Measurements from ENCODE around the gene MLANA. TPM values are rescaled to one million over a fixed set of nuclear protein-coding genes. Genes with fewer than 3 reads are reported as not detected.

The MLANA gene, protein sequence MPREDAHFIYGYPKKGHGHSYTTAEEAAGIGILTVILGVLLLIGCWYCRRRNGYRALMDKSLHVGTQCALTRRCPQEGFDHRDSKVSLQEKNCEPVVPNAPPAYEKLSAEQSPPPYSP
- not detected for total RNA-seq
- polyA plus RNA-seq: not detected

DNA sequence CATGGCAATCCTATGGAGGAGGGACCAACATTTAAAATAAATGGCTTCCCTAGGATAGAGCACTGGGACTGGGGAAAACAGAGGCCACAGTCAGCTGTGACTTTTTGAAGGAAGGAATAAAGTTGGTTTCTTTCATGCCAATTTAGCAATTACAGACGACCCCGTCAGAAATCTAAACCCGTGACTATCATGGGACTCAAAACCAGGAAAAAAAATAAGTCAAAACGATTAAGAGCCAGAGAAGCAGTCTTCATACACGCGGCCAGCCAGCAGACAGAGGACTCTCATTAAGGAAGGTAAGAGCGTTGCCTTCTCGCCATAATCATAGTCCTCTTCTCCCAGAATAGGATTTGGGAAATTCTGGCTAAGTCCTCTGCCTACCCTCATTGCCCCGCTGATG is at the start of gene MLANA:
TSS of gene MLANA (plus strand) at position 249 of the 400 bp plus-strand sequence. CDS start 1,586 bp downstream, outside the sequence.
- H3K27ac ChIP-seq (ENCODE audit: low read depth): no peak within 1 kb of the TSS
- no peak within 1 kb of the TSS for H3K4me3 ChIP-seq (ENCODE audit: low read depth, low read length)
- no peak for DNase-seq (ENCODE audit: extremely low spot score)
- H3K36me3 ChIP-seq (ENCODE audit: insufficient read depth): no peaks in the 10 kb centered on the region
- H3K4me1 ChIP-seq (ENCODE audit: insufficient read depth): no peaks in the 10 kb centered on the region
- WGBS: 90% methylated on average over 9 of the region's 9 CpGs

DNA sequence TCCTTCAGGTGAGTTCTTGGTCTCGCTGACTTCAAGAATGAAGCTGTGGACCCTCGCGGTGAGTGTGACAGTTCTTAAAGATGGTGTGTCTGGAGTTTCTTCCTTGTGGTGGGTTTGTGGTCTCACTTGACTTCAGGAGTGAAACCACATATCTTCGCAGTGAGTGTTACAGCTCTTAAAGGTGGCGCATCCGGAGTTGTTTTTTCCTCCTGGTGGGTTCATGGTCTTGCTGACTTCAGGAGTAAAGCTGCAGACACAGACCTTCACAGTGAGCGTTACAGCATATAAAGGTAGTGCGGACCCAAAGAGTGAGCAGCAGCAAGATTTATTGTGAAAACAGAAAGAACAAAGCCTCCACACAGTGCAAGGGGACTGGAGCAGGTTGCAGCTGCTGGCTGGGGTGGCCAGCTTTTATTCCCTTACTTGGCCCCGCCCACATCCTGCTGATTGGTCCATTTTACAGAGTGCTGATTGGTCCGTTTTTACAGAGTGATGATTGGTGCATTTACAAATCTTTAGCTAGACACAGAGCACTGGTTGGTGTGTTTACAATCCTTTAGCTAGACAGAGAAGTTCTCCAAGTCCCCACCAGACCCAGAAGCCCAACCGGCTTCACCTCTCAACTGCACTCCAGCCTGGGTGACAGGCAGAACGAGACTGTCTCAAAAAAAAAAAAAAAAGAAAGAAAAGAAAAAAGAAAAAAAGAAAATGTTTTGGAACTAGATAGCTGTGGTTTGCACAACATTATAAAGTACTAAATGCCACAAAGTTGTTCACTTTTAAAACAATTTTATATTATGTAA is 48.7 kb upstream of the MLANA start:
- no peak overlapping the region for H3K4me3 ChIP-seq (ENCODE audit: low read depth, low read length)
- 91% methylated on average over 12 of the region's 12 CpGs for WGBS
- H3K4me1 ChIP-seq (ENCODE audit: insufficient read depth): no peaks in the 10 kb centered on the region
- no peak for DNase-seq (ENCODE audit: extremely low spot score)
- no peak overlapping the region for H3K27ac ChIP-seq (ENCODE audit: low read depth)
- H3K36me3 ChIP-seq (ENCODE audit: insufficient read depth): no peaks in the 10 kb centered on the region

DNA sequence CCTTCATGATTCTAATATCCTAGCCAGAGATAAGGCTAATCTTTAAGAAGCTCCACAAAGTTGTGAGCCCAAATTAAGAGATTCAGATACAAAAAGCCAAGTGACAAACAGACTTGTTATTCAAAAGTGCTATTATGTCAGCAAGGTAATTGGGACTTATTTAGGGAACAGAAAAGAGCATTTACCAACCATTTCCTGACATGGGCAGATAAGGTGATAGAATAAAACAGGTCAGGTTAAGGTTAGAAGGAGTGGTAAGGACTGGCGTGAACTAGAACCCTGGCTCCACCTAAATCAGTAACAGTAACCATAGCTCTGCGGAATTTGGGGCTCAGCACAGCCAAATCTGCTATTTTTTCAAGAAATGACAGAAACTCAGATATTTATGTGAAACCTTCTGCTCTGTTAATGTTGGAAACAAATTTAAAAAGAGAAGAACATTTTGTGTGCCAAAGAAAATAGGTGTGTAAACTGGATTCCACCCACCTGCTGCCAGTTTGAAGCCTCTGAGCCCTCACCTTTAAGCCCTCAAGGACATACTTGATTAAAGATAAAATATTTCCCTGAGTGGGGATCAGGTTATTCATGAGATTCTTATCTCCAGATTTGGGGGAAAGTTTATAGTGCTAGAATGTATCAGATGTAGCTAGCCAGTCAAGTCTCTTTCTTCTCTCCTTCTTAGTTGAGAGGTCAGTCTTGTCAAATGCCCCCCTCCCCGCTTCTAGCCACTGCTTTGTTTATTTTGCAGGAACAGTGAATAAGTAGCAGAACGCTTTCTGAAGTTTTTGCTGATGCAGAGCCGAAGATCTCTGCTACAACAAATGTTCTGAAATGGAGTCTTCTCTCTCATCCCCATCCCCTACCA is 47.5 kb upstream of the MLANA start:
- Histone ChIP-seq H3K36me3 (ENCODE audit: insufficient read depth) (no peaks in the 10 kb centered on the region), H3K4me3 (ENCODE audit: low read depth, low read length) (no peak overlapping the region), H3K27ac (ENCODE audit: low read depth) (no peak overlapping the region), H3K4me1 (ENCODE audit: insufficient read depth) (no peaks in the 10 kb centered on the region)
- no peak for DNase-seq (ENCODE audit: extremely low spot score)
- 47% methylated on average over 5 of the region's 5 CpGs for WGBS

DNA sequence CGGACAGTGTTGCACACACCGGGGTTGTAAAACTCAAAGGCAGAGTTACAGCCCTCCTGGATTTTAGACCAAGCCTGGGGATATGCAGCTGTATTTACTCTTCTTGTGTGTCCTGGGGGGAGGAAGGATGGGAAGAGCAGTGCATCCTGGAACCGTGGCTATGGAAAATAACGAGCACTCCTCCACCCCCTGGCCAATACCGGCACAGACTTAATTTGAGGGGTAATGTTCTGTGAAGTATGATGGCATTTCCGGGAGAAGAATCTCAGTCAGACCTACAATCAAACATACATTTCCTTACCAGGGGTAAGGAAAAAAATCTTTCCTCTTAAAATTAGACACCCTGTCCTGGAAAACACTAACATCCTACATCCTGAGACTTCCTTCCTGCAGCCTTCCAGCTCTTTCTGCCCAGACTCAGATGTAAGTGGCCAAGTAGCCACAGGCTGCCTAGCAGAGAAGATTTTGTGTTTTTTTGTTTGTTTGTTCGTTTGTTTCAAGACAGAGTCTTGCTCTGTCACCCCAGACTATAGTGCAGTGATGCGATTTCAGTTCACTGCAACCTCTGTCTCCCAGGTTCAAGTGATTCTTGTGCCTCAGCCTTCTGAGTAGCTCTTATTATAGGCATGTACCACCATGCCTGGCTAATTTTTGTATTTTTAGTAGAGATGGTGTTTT is 46.8 kb upstream of the MLANA start:
- no peaks in the 10 kb centered on the region for H3K36me3 ChIP-seq (ENCODE audit: insufficient read depth)
- WGBS: 29% methylated on average over 8 of the region's 8 CpGs
- H3K4me3 ChIP-seq (ENCODE audit: low read depth, low read length): no peak overlapping the region
- no peak overlapping the region for H3K27ac ChIP-seq (ENCODE audit: low read depth)
- DNase-seq (ENCODE audit: extremely low spot score): no peak
- H3K4me1 ChIP-seq (ENCODE audit: insufficient read depth): no peaks in the 10 kb centered on the region

DNA sequence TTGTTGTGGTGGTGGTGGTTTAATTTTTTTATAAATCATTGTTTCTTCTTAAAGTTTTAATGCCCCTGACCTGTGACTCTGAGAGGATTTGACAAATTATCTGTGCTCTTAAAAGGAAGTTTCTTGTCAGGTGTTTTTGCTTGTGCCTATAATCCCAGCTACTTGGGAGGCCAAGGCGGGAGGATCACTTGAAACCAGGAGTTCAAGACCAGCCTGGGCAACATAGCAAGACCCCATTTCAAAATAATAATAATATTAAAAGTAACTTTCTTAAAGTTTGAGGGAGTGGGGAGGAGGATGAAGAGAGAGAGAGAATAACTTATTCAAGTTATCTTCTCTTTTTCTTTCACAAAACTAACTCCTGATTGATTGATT is 45.5 kb upstream of the MLANA start:
- no peak for DNase-seq (ENCODE audit: extremely low spot score)
- H3K36me3 ChIP-seq (ENCODE audit: insufficient read depth): no peaks in the 10 kb centered on the region
- peaks cover 1% of the 10 kb centered on the region for H3K4me1 ChIP-seq (ENCODE audit: insufficient read depth)
- no peak overlapping the region for H3K27ac ChIP-seq (ENCODE audit: low read depth)
- 83% methylated on average over 1 of the region's 1 CpG for whole genome bisulfite sequencing
- no peak overlapping the region for H3K4me3 ChIP-seq (ENCODE audit: low read depth, low read length)

DNA sequence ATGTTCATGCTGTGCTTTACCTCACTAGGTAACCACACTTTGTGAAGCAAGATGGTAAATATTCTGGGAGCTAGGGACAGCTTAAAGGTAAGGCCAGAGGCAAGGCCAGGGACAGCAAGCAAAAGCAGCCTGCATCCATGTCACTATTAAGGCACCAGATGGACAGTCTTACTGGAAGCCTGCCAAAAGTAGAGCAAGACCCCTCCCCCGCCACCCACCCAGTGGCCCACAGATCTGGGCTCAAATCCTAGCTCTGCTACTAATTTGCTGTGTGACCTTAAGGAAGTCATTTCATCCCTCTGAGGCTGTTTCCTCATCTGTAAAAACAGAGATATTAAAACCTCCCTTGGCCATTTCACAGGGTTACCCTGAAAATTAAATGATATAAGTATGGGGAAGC is 44.6 kb upstream of the MLANA start:
- H3K36me3 ChIP-seq (ENCODE audit: insufficient read depth): no peaks in the 10 kb centered on the region
- peaks cover 1% of the 10 kb centered on the region for H3K4me1 ChIP-seq (ENCODE audit: insufficient read depth)
- 98% methylated on average over 1 of the region's 1 CpG for whole genome bisulfite sequencing
- DNase-seq (ENCODE audit: extremely low spot score): no peak
- no peak overlapping the region for H3K27ac ChIP-seq (ENCODE audit: low read depth)
- no peak overlapping the region for H3K4me3 ChIP-seq (ENCODE audit: low read depth, low read length)

DNA sequence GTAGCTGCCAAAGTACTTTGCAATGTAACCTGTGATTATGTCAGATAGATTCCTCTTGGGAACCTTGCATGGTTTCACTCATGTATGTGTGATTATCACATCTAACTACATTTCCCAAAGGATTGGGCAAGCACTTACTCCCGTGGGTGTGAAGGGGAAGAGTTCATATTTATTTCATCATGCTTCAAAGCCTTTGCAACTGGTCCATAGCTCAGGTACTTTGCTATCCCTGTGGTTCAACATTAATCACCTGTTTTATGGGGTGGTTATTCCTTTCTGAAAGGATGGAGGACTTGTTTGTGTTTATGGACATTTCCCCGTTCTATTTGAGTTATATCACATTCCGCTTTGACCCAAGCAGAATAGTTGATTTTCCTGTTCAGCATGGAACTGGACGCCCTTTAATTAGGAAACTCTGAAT is 44.2 kb upstream of the MLANA start:
- no peaks in the 10 kb centered on the region for H3K36me3 ChIP-seq (ENCODE audit: insufficient read depth)
- peaks cover 1% of the 10 kb centered on the region for H3K4me1 ChIP-seq (ENCODE audit: insufficient read depth)
- no peak overlapping the region for H3K27ac ChIP-seq (ENCODE audit: low read depth)
- H3K4me3 ChIP-seq (ENCODE audit: low read depth, low read length): no peak overlapping the region
- DNase-seq (ENCODE audit: extremely low spot score): no peak
- WGBS: 83% methylated on average over 4 of the region's 4 CpGs

DNA sequence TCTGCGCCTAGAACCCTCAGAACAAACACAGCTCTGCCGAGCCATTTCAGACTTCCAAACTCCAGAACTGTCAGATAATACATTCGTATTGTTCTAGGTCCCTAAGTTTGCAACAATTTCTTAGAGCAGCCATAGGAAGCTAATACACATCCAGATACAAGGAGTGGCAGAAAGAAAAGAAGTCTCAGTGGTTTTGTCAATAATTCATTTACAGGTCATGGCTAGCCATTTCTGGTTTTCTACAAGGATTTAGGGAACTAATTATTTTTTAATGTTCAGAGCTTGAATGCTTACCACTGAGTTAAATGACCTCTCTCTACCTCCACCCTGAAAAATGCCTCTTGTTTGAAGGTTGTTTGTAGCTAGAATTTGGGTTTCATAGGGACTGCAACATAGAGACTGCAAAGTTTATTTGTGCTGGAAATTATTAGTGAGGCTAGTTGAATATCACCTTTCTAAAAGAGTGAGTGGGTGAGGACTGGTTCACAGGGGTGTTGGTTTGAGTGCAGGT is 42.3 kb upstream of the MLANA start:
- 76% methylated on average over 3 of the region's 3 CpGs for WGBS

DNA sequence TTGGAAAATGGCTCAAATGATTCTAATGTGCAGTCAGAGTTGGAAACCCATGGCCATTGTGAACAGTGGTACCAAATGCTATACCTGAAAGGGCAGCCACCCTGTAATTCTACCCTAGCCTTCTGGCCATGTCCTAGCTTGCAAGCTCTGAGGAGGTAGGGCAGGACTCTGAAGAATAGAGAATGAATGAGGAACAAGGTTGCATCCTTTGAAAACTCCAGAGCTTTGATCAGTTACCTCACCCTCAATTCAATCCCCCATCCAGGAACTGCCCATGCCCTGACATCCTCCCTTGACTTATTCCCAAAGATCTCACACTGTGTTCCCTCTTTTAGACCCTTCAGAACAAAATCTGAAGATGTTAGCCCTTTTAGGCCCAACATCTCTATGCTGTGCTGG is 40.0 kb upstream of the MLANA start:
- H3K4me3 ChIP-seq (ENCODE audit: low read depth, low read length): no peak overlapping the region
- no peaks in the 10 kb centered on the region for H3K36me3 ChIP-seq (ENCODE audit: insufficient read depth)
- DNase-seq (ENCODE audit: extremely low spot score): no peak
- H3K4me1 ChIP-seq (ENCODE audit: insufficient read depth): peaks cover 1% of the 10 kb centered on the region
- no peak overlapping the region for H3K27ac ChIP-seq (ENCODE audit: low read depth)

More for the DNA sequence above, 42.3 kb upstream of the MLANA start:
- Histone ChIP-seq H3K36me3 (ENCODE audit: insufficient read depth) (no peaks in the 10 kb centered on the region), H3K4me1 (ENCODE audit: insufficient read depth) (peaks cover 1% of the 10 kb centered on the region), H3K4me3 (ENCODE audit: low read depth, low read length) (no peak overlapping the region), H3K27ac (ENCODE audit: low read depth) (no peak overlapping the region)
- DNase-seq (ENCODE audit: extremely low spot score): no peak

DNA sequence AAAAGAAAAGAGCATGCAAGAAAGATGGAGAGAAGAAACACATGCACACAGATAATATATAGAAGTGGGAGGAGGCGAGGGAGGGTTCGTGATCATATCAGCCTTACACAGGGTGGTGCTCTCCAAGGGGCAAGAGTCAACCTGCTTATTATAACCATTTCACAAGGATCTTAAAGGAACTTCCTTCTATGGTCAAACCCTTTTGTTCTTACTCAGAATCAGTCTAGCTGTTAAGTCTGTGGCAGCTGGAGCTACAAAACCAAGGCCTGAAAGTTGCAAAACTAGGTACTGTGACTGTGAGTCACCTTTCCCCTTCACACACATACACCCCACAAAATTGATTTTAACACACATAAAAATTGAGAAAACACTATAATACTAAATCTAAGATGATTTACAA is 39.2 kb upstream of the MLANA start:
- Histone ChIP-seq H3K36me3 (ENCODE audit: insufficient read depth) (no peaks in the 10 kb centered on the region), H3K4me3 (ENCODE audit: low read depth, low read length) (no peak overlapping the region), H3K4me1 (ENCODE audit: insufficient read depth) (peaks cover 1% of the 10 kb centered on the region), H3K27ac (ENCODE audit: low read depth) (no peak overlapping the region)
- no peak for DNase-seq (ENCODE audit: extremely low spot score)
- 84% methylated on average over 2 of the region's 2 CpGs for WGBS

DNA sequence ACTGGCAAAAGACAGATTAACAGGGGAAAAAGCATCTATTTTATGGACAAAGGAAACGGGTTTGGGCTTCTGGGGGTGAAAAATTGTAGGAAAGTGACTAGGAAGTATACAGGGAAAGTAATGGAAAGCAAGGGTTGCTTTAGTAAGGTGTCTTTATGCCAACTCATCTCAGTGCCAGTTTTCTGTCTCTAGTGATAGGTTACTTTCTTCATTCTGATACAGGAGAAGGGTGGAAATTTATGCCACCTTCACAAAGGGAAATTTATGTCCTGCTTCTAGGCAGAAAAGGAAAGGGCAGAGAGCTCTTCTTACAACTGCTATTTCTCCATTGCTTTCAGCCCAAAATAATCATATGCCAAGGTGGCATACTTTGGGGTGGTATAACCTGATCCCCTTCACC is 37.7 kb upstream of the MLANA start:
- Histone ChIP-seq H3K27ac (ENCODE audit: low read depth) (no peak overlapping the region), H3K4me3 (ENCODE audit: low read depth, low read length) (no peak overlapping the region), H3K4me1 (ENCODE audit: insufficient read depth) (peaks cover 1% of the 10 kb centered on the region), H3K36me3 (ENCODE audit: insufficient read depth) (no peaks in the 10 kb centered on the region)
- DNase-seq (ENCODE audit: extremely low spot score): no peak
- 68% methylated on average over 1 of the region's 1 CpG for WGBS

DNA sequence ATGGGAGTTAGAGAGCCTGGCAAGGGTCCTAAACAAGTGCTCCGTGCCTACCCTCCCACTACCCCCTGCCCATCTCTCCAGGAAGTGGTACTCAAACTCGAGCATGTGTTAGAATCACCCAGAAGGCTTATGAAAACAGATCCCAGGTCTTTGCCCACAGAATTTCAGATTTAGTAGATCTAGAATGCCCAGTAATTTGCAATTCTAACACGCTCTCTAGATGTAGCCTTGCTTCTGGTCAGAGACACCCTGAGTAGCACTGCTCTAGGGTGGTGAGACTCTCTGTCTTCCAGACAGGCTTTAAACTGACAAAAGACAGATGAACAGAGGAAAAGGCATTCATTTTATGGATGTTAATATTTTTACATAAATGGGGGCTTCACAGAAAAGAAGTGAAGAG is 37.1 kb upstream of the MLANA start:
- peaks cover 1% of the 10 kb centered on the region for H3K4me1 ChIP-seq (ENCODE audit: insufficient read depth)
- DNase-seq (ENCODE audit: extremely low spot score): no peak
- H3K27ac ChIP-seq (ENCODE audit: low read depth): no peak overlapping the region
- H3K4me3 ChIP-seq (ENCODE audit: low read depth, low read length): no peak overlapping the region
- WGBS: 69% methylated on average over 3 of the region's 3 CpGs
- no peaks in the 10 kb centered on the region for H3K36me3 ChIP-seq (ENCODE audit: insufficient read depth)

DNA sequence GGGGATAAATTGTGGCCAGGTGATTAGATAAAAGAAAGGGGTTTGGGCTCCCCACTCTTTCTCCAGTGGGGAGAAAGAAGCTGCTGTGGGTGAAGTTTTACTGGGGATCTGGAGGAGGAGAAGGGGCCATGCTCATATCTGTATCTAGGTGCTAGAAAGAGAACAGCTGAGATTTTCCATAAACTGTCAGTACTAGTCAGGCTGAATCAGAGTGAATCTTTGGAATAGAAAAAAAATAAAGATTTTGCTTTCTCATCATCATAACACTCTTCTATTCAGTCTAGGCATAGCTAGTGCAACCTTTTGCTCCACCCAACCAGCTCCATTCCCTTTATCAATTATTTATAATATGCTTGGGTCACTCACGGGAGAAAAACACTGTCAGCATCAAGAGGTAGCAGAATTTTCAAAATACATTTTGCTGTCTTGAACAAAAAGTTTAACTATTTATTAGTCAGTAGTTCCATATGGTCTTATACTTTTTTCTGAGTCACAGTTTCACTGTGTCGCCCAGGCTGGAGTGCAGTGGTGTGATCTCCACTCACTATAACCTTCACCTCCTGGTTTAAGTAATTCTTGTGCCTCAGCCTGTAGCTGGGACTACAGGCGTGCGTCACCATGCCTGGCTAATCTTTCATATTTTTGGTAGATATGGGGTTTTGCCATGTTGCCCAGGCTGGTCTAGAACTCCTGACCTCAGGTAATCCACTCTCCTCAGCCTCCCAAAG is 36.5 kb upstream of the MLANA start:
- no peaks in the 10 kb centered on the region for H3K36me3 ChIP-seq (ENCODE audit: insufficient read depth)
- 85% methylated on average over 4 of the region's 4 CpGs for WGBS
- DNase-seq (ENCODE audit: extremely low spot score): no peak
- peaks cover 1% of the 10 kb centered on the region for H3K4me1 ChIP-seq (ENCODE audit: insufficient read depth)
- no peak overlapping the region for H3K27ac ChIP-seq (ENCODE audit: low read depth)
- no peak overlapping the region for H3K4me3 ChIP-seq (ENCODE audit: low read depth, low read length)

Data from urinary bladder (tissue), 4 donors.